Stimulated activated CD4-positive, alpha-beta T cell treated with anti-CD3 and anti-CD28 coated beads, Interleukin-1b, Interleukin-23, amount 100 ng/mL, for 4 hours (primary cell): ENCODE measurements around the gene ANKRD13B.

Experiments used
- DNase-seq, 2 donors: peaks; one replicate each; pipeline ENCODE4 v3.0.0-alpha.2; 2020; ENCODE audit warnings: low read depth in 2 of 2

ANKRD13B gene

GRCh38 chr17:29616300-29617048 is 23.5 kb downstream of the ANKRD13B start:
- DNase-seq = no peak

- peak; percentile 87 to 90 for DNase-seq
Observed at GRCh38 chr17:29617125-29617480, 24.2 kb downstream of the ANKRD13B start.

GRCh38 chr17:29617481-29618271 is 24.7 kb downstream of the ANKRD13B start:
- peak; percentile 82 to 88 for DNase-seq

GRCh38 chr17:29618272-29619065 is 25.5 kb downstream of the ANKRD13B start:
- DNase-seq = no peak

GRCh38 chr17:29619251-29619650 is 26.3 kb downstream of the ANKRD13B start:
- DNase-seq = no peak

GRCh38 chr17:29620271-29620670 is 27.3 kb downstream of the ANKRD13B start:
- no peak for DNase-seq

GRCh38 chr17:29620779-29621500 is 28.0 kb downstream of the ANKRD13B start:
- no peak for DNase-seq

GRCh38 chr17:29621751-29622194 is 28.8 kb downstream of the ANKRD13B start:
- no peak for DNase-seq

- peak; percentile 60 to 74 for DNase-seq
Observed at GRCh38 chr17:29622337-29623282, 29.7 kb downstream of the ANKRD13B start, which contains the start of gene CORO6. Gene CORO6 (minus strand): TSS chr17:29622912. CDS start chr17:29621421, 1,491 bp downstream.

GRCh38 chr17:29623283-29623647 is 30.3 kb downstream of the ANKRD13B start:
- no peak for DNase-seq

- no peak for DNase-seq
Observed at GRCh38 chr17:29624586-29624985, 31.7 kb downstream of the ANKRD13B start.

- DNase-seq = no peak
Observed at GRCh38 chr17:29625037-29625750, 32.3 kb downstream of the ANKRD13B start.

GRCh38 chr17:29627951-29628350 is 35.0 kb downstream of the ANKRD13B start:
- DNase-seq = no peak

- DNase-seq = no peak
Observed at GRCh38 chr17:29628644-29629043, 35.7 kb downstream of the ANKRD13B start.

- no peak for DNase-seq
Observed at GRCh38 chr17:29629839-29630238, 36.9 kb downstream of the ANKRD13B start.

- DNase-seq = no peak
Observed at GRCh38 chr17:29630630-29631193, 37.8 kb downstream of the ANKRD13B start.

GRCh38 chr17:29633886-29634285 is 41.0 kb downstream of the ANKRD13B start:
- no peak for DNase-seq

GRCh38 chr17:29640413-29640812 is 47.5 kb downstream of the ANKRD13B start:
- no peak for DNase-seq

GRCh38 chr17:29640981-29641642 is 48.2 kb downstream of the ANKRD13B start:
- DNase-seq = no peak
